Endodermal cell (in vitro differentiated cells): Measurements from ENCODE around the gene DPEP3. TPM values are rescaled to one million over a fixed set of nuclear protein-coding genes. Genes with fewer than 3 reads are reported as not detected.

Experiments
- DNase-seq: peaks from one replicate; pipeline ENCODE4 v3.0.0-alpha.2; 2017
- H3K27ac ChIP-seq: 2 replicates; pipeline ENCODE4 v1.5.1; 2013; ENCODE audit warnings: mild to moderate bottlenecking, low read depth, low read length, moderate library complexity
- H3K27me3 ChIP-seq: 2 replicates; pipeline ENCODE4 v1.6.1; 2013; ENCODE audit warnings: mild to moderate bottlenecking, low read length, moderate library complexity; ENCODE audit not compliant: insufficient read depth, control insufficient read depth, poor library complexity, severe bottlenecking
- H3K36me3 ChIP-seq: 2 replicates; pipeline ENCODE4 v1.7.0; 2013; ENCODE audit warnings: mild to moderate bottlenecking, low read length, moderate library complexity; ENCODE audit not compliant: control insufficient read depth, insufficient read depth
- H3K4me1 ChIP-seq: one replicate; pipeline ENCODE4 v1.7.0; 2013; ENCODE audit warnings: low read length; ENCODE audit not compliant: control insufficient read depth, insufficient read depth
- H3K4me3 ChIP-seq: 2 replicates; pipeline ENCODE4 v1.5.1; 2013; ENCODE audit warnings: mild to moderate bottlenecking, low read length, moderate library complexity
- H3K9ac ChIP-seq: 2 replicates; pipeline ENCODE4 v1.6.1; 2013; ENCODE audit warnings: mild to moderate bottlenecking, low read length, moderate library complexity; ENCODE audit not compliant: poor library complexity, severe bottlenecking; ENCODE audit errors: extremely low read depth
- H3K9me3 ChIP-seq: 2 replicates; pipeline ENCODE4 v1.6.1; 2013; ENCODE audit warnings: mild to moderate bottlenecking, low read length, moderate library complexity; ENCODE audit not compliant: control insufficient read depth
- H3K27ac Mint-ChIP-seq: 2 replicates; pipeline ENCODE4 v1.8.0; 2020; ENCODE audit warnings: mixed read lengths
- H3K27me3 Mint-ChIP-seq: 2 replicates; pipeline ENCODE4 v1.8.0; 2021; ENCODE audit warnings: mild to moderate bottlenecking, mixed read lengths; ENCODE audit not compliant: insufficient read depth
- H3K36me3 Mint-ChIP-seq: 2 replicates; pipeline ENCODE4 v1.8.0; 2020; ENCODE audit warnings: low read depth, mixed read lengths
- H3K4me1 Mint-ChIP-seq: 2 replicates; pipeline ENCODE4 v1.8.0; 2020; ENCODE audit warnings: mixed read lengths
- H3K4me3 Mint-ChIP-seq: 2 replicates; pipeline ENCODE4 v1.8.0; 2020; ENCODE audit warnings: mild to moderate bottlenecking, moderate library complexity, mixed read lengths
- H3K9me3 Mint-ChIP-seq: 2 replicates; pipeline ENCODE4 v1.8.0; 2020; ENCODE audit warnings: mild to moderate bottlenecking, mixed read lengths
- WGBS, 2 experiments: methylation state at CpG; one replicate each; pipeline versions ENCODE4 v1.1.5 to v1.1.7; 2013; ENCODE audit warnings: missing lambda C conversion rate in 2 of 2, mixed read lengths in 1 of 2; ENCODE audit not compliant: insufficient coverage in 1 of 2, insufficient read length in 1 of 2; 5-methylcytosine and 5-hydroxymethylcytosine counted together
- total RNA-seq, 2 donors: library from RNA; stranded (reverse); fragmentation: NEBNext Ultra II Directional in 1 of 2; extraction: Animal tissue kit (Norgen Biotek cat#: 25700) in 1 of 2; gene quantifications; 2 replicates in 1 of 2; 3 replicates in 1 of 2; pipeline ENCODE4 v1.2.1, GENCODE V29; 2021
- TF ChIP-seq, protein P1 (sequence below): fragments of 200-600 bp; sonication (generic); conservative IDR thresholded peaks from 2 replicates; pipeline ENCODE4 v1.5.0; 2021; ENCODE audit warnings: antibody characterized with exemption, mild to moderate bottlenecking

The DPEP3 gene
- total RNA-seq, 2 donors from 2014 or later, result 2.9 to 3.5 TPM

DNA sequence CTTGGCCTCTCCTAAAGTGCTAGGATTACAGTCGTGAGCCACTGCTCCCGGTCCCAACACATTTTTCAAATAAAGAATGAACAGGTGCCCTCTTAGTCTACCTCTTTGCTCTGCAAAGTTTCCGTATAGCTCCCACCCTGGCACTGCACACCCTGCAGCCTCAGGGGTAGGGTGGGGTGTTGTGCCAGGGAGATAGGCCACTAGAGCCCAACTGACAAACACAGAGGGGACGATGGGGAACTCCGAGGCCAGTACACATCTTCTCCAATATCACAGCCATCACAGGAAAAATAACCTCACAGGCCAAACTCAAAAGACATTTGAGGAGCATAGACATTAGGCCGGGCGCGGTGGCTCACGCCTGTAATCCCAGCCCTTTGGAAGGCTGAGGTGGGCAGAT is 9.2 kb downstream of the DPEP3 start:
- Histone ChIP-seq H3K9me3 (no peaks in the 10 kb centered on the region), H3K27me3 (no peaks in the 10 kb centered on the region), H3K4me1 (peaks cover 2% of the 10 kb centered on the region), H3K27ac (no peak overlapping the region), H3K4me3 (no peak overlapping the region), H3K9ac (no peak overlapping the region), H3K36me3 (no peaks in the 10 kb centered on the region)
- peaks cover 19% of the 10 kb centered on the region for H3K4me1 Mint-ChIP-seq
- no peaks in the 10 kb centered on the region for H3K36me3 Mint-ChIP-seq
- no peak for DNase-seq
- TF ChIP-seq, protein P1, sequence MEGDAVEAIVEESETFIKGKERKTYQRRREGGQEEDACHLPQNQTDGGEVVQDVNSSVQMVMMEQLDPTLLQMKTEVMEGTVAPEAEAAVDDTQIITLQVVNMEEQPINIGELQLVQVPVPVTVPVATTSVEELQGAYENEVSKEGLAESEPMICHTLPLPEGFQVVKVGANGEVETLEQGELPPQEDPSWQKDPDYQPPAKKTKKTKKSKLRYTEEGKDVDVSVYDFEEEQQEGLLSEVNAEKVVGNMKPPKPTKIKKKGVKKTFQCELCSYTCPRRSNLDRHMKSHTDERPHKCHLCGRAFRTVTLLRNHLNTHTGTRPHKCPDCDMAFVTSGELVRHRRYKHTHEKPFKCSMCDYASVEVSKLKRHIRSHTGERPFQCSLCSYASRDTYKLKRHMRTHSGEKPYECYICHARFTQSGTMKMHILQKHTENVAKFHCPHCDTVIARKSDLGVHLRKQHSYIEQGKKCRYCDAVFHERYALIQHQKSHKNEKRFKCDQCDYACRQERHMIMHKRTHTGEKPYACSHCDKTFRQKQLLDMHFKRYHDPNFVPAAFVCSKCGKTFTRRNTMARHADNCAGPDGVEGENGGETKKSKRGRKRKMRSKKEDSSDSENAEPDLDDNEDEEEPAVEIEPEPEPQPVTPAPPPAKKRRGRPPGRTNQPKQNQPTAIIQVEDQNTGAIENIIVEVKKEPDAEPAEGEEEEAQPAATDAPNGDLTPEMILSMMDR, result no peak
- peaks cover 15% of the 10 kb centered on the region for H3K27me3 Mint-ChIP-seq
- WGBS, 2 experiments, result 90 to 95% methylated on average over 8 to 9 of the region's 9 CpGs
- H3K4me3 Mint-ChIP-seq, result no peak overlapping the region
- no peaks in the 10 kb centered on the region for H3K9me3 Mint-ChIP-seq
- no peak overlapping the region for H3K27ac Mint-ChIP-seq

DNA sequence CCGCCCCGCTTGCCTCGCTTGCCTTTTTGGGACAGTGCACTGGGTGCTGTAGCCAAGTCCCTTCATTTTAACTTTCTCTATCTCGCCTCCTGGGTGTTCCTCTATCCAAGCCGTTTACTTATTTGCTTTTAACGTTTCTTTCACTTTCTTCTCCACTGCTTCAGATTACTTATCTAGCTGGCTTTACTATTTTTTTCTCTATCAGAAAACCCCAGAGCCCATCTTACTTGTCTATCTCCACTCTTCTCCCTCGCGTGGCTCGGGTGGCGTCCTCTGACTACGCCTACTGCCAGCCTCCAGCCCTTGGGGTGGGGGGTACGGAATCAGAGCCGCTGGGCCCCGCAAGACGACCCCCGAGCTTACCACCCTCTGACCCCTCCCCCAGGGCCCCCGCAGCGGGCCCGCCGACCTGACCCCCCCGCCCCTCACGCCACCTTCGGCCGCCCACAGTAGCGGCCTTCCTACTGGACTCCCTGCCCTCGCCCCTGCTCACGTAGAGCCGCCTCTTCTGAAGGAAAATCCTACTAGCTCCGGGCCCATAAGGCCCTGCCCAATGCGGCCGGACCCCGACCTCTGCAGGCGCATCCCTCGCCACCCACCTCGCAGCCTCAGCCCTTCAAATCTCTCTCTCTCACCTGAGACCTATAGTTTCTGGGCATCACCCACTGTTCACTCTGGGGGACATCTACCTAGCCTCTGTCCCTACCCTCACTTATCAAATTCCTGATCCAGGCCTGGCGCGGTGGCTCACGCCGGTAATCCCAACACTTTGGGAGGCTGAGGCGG is 10.9 kb downstream of the DPEP3 start:
- peak overlapping the region; percentile 75 for H3K27ac Mint-ChIP-seq
- no peaks in the 10 kb centered on the region for H3K36me3 Mint-ChIP-seq
- no peaks in the 10 kb centered on the region for H3K9me3 ChIP-seq
- no peak overlapping the region for H3K27ac ChIP-seq
- 72 to 86% methylated on average over 26 to 38 of the region's 40 CpGs for WGBS, 2 experiments
- peak; percentile 90 for DNase-seq
- peaks cover 21% of the 10 kb centered on the region for H3K4me1 Mint-ChIP-seq
- peaks cover 15% of the 10 kb centered on the region for H3K4me1 ChIP-seq
- H3K9ac ChIP-seq, result no peak overlapping the region
- H3K36me3 ChIP-seq, result peaks cover 3% of the 10 kb centered on the region
- TF ChIP-seq, protein P1, result peak; percentile 10
- H3K4me3 ChIP-seq, result no peak overlapping the region
- peak overlapping the region; percentile 81 for H3K4me3 Mint-ChIP-seq
- H3K27me3 Mint-ChIP-seq, result peaks cover 15% of the 10 kb centered on the region
- no peaks in the 10 kb centered on the region for H3K9me3 Mint-ChIP-seq
- H3K27me3 ChIP-seq, result no peaks in the 10 kb centered on the region

DNA sequence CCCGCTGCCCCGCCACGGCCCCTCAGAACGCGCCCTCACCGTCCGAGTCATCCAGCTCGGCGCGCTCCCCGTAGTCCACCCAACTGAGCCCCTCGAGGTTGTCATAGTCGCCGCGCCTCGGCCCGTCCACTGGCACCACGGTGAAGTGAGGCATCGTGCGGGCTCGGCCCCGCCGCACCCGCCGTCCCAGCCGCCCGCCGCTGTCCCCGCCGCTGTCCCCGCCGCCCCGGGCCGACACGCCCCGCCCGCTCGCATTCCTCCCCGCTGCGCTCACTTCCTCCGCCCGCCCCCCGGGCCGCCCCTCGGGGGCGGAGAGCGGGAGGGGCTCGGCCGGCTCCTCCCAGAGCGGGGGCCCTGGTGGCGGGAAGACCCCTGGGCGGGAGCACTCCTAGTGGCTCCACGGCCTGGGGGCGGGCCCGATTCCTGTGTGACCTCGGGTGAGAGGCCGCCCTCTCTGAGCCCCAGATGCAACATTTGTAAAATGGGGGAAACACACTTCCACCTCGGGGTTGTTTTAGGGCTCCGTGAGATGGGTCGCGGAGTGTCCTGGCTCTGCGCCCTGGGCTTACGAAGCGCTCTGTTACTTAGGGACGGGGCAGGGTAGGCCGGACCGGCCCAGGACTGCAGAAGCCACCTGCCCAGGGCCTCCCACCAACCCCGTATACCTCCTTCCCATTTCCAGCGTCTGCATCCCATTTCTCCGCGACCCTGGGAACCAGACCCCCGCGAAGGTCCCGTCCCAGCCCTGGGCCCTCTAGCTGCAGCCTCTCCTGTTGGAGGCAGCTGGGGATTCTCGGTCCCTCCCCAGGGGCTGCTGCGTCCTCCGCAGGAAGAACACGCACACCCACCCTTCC is 11.7 kb downstream of the DPEP3 start, which contains the start of gene SLC12A4:
Gene SLC12A4, minus strand, starts transcription at position 238 of the 854 bp plus-strand sequence. Its CDS starts 84 bp downstream, at position 154.
- DNase-seq, result peak; percentile 94
- Histone ChIP-seq H3K36me3 (peaks cover 6% of the 10 kb centered on the region), H3K4me1 (peaks cover 16% of the 10 kb centered on the region), H3K27ac (no peak within 1 kb of the TSS), H3K9ac (peak within 1 kb of the TSS; percentile 76), H3K4me3 (peak within 1 kb of the TSS; percentile 95), H3K9me3 (no peaks in the 10 kb centered on the region), H3K27me3 (no peaks in the 10 kb centered on the region)
- TF ChIP-seq, protein P1, result no peak
- Mint-ChIP-seq H3K4me3 (peak within 1 kb of the TSS; percentile 81), H3K9me3 (no peaks in the 10 kb centered on the region), H3K27ac (peak within 1 kb of the TSS; percentile 81), H3K36me3 (no peaks in the 10 kb centered on the region), H3K4me1 (peaks cover 21% of the 10 kb centered on the region), H3K27me3 (peaks cover 15% of the 10 kb centered on the region)
- WGBS, 2 experiments, result 17 to 40% methylated on average over 26 to 77 of the region's 78 CpGs
